ENCODE data around the gene TUBA4A.

The TUBA4A gene

DNA sequence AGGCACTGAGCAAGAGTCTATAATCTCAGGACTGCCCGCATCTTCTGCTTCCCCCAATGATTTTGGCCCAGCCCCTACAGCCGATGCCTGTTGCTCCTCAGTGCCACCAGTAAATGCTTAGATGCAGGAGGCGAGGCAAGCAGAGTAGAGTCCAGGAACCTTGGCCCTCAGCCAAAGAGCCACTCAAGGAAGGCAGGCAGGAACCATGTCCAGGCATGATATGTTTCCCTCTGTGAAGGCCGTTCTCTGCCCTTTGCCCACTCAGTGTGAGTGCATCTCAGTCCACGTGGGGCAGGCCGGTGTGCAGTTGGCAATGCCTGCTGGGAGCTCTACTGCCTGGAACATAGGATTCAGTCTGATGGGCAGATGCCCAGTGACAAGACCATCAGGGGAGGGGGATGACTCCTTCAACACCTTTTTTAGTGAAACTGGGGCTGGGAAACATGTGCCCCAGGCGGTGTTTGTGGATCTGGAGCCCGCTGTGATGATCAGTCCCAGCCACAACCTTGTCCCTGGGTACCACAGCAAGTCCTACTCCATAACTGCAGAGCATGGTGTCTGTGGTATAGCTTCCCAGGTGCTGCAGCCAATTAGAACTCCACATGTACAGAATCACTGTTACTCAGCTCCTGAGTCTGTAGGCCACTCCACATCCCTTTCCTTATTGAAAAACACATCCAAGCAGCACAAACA lies 15.8 kb upstream of the TUBA4A start:
- TF ChIP-seq, protein P1, sequence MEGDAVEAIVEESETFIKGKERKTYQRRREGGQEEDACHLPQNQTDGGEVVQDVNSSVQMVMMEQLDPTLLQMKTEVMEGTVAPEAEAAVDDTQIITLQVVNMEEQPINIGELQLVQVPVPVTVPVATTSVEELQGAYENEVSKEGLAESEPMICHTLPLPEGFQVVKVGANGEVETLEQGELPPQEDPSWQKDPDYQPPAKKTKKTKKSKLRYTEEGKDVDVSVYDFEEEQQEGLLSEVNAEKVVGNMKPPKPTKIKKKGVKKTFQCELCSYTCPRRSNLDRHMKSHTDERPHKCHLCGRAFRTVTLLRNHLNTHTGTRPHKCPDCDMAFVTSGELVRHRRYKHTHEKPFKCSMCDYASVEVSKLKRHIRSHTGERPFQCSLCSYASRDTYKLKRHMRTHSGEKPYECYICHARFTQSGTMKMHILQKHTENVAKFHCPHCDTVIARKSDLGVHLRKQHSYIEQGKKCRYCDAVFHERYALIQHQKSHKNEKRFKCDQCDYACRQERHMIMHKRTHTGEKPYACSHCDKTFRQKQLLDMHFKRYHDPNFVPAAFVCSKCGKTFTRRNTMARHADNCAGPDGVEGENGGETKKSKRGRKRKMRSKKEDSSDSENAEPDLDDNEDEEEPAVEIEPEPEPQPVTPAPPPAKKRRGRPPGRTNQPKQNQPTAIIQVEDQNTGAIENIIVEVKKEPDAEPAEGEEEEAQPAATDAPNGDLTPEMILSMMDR (IDR thresholded peaks at IDR 0.05): no peak

DNA sequence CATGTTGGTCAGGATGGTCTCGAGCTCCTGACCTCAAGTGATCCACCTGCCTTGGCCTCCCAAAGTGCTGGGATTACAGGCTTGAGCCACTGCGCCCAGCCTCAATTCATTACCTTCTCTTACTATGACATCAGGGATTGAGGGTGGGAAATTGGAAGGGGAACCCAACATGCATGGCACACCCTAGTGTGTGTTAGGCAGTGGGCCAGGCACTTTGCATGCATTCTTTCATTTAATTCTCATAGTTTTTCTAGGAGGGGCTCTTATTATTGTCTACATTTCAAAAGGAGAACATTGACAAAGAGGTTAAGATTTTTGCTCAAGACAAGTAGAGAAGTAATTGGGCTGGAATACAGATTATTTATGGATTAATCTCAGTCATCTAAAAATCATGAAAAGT lies 14.6 kb upstream of the TUBA4A start:
- TF ChIP-seq, protein P1 (IDR thresholded peaks at IDR 0.05): no peak

DNA sequence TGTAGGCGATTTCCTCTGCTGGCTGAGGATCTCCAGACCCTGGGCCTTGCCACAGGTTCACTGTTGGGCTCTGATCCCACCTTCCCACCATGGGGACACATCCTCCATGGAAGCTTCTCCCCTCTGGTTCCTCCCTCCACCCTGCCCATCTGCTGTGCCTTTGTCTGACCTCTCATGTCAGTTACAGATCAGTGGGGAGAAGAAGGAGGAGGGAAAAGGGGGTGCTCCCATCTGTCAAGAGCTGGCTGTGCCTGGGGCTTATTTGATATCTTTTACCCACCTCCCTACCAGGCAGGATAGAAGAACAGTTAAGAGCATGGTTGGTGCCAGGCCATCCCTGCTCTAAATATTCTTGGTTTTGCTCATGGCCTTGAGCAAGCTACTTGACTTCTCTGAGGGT lies 13.2 kb upstream of the TUBA4A start:
- TF ChIP-seq, protein P1 (IDR thresholded peaks at IDR 0.05): no peak

DNA sequence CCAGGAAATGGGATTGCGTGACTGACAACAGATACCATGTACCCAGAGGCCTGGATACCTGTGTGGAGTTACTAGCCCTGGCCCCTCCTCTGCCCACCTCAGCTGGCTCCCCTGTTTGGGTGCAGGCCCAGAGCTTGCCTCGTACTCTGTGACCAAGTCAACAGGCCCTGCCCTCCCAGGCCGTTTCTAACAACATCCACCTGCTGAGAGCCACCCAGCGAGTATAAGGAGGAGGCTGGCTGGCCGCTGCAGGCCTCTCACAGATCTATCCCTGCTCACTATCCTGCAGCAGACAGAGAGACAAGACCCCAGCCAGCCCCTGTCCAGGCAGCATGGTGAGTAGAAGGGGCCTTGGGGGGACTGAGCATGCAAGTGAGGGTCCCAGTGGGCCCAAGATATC lies 12.5 kb upstream of the TUBA4A start:
- TF ChIP-seq, protein P1 (IDR thresholded peaks at IDR 0.05): no peak

DNA sequence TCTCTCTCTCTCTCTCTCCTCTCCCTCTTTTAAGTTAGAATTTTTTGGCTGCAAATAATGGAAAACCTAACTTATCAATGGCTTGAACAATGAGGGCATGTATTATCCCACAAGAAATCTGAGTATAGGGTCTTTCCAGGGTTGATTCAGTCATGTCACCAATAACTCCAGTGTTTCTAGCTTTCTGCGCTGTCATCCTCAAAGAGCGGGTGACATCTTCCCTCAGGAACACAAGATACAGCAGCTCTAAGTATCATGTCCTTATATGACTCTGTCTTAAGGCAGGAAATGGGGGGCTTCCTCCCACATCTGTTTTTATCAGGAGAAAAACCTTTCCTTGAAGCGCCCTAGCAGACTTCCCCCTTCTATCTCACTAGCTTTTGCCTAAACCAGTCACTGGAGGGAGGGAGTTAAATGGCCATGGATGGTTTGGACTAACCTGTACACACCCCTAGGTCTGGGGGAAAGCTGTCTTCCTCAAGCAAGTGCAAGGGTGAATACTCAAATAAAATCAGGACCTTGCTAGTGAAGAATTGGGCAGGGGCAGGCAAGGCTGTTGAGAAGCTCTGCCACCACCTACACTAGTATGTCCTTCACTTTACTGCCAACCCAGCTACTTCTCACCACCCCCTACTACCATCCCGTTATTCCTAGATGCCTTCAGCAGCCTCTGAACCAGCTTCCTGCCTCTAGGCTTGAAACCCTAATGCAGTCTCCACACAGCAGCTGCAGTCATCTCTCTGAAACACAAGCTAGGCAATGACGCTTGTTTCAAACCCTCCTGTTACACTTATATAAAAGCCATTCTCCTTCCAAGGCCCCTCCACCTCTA lies 7.5 kb upstream of the TUBA4A start:
- TF ChIP-seq, protein P1 (IDR thresholded peaks at IDR 0.05): no peak

DNA sequence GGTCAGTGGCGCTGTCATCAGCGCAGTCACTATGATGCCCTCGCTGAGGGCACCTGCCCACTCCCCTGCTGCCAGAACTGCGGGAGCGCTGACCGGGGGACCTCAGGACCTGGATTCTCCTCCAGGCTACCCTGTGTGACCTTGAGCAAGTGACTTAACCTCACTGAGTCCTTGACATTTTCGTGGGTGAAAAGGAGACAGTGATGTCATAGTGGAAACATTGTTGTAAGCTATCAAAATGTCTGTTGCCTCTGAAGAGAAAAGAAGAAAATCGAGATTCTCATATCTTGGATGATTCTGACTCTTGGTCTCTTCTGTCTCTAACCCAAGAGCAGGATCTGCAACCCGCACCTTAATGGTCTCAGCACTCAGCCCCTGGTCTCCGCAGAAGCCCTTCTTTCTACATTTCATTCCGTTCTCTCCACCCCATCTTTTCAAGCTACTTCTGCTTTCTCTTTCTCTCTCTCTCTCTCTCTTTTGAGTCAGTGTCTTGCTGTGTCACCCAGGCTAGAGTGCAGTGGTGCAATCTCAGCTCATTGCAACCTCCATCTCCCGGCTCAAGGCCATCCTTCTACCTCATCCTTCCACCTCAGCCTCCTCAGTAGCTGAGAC lies 978 bp upstream of the TUBA4A start:
- TF ChIP-seq, protein P1 (IDR thresholded peaks at IDR 0.05): no peak

DNA sequence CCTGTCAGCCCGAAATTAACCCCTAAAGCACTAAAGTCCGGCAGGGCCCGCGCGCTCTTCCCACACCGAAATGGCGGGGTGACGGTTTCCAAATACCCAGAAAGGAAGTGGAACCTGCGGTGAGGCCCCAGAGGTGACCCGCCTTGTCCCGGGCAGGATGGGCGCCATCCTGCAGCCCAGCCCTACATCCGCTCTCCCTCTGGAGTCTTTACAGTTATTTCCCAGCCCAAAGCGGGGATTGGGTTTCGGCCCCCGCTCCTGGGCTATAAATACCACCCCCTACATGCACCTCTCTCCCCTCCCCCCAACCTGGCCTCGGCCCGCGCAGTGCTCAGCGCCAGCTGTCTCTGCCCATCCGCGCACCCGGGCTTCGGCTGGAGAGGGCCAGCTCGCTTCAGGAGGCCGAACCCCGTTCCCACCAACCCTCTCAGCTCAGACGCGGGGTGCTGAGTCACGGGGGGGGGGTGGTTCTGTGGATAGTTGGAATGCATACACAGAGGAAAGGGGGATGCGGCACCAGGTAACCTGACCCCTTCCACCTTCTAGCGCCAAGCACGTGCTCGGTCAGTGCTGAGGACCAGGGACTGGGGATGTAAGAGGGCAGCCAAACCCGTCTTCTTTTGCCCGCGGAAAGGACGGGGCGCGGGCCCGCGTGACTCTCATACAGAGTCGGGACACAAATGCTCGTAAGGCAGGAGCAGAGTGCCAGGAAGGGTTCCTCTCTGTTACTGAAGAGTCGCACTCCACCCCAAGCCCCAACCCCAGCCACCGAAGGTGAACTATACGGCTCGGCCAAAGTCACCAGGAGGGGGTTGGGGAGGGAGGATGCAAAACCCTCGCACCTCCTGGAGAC lies 592 bp downstream of the TUBA4A start, which contains the start of gene TUBA4B:
TUBA4B (plus strand) TSS at position 344 of the 853 bp plus-strand sequence; CDS start at position 509, 165 bp downstream.
- TF ChIP-seq, protein P1 (IDR thresholded peaks at IDR 0.05): no peak
